ENCODE results near the gene SYNE1. TPM values are rescaled to one million over a fixed set of nuclear protein-coding genes. Genes with fewer than 3 reads are reported as not detected.
A peak's percentile ranks its signal among the peaks of the same experiment; 100 is the strongest.

SYNE1 gene
- total and polyA plus RNA-seq, 8 donors = 79.1 to 201 (median 104) TPM

DNA sequence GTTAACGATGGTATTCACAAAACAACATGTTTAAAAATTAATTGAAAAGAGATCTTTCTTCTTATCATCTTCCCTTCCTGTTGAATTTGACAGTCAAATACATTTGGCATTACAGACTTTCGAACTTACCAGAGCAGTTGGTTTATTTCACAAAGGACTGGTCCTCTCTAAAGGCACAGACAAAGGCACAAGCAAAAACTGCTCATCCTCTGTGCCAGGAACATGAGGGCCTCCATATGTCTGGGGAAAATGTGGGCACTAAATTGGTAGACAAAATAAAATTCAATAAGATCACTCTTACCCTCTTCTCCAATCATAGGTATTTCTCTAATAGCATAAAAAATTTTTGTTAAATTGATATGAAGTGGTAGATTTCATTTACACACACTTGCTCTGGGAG lies 40.4 kb downstream of the SYNE1 start:
- Histone ChIP-seq H3K36me3 (no peaks in the 10 kb centered on the region), H3K9me3 (no peaks in the 10 kb centered on the region), H3K4me3 (no peak overlapping the region), H3K4me1 (peaks cover 0 to 7% of the 10 kb centered on the region in 2 donors), H3K27me3 (no peaks in the 10 kb centered on the region), H3K27ac (no peak overlapping the region)
- no peak for ATAC-seq
- TF ChIP-seq, protein P1, sequence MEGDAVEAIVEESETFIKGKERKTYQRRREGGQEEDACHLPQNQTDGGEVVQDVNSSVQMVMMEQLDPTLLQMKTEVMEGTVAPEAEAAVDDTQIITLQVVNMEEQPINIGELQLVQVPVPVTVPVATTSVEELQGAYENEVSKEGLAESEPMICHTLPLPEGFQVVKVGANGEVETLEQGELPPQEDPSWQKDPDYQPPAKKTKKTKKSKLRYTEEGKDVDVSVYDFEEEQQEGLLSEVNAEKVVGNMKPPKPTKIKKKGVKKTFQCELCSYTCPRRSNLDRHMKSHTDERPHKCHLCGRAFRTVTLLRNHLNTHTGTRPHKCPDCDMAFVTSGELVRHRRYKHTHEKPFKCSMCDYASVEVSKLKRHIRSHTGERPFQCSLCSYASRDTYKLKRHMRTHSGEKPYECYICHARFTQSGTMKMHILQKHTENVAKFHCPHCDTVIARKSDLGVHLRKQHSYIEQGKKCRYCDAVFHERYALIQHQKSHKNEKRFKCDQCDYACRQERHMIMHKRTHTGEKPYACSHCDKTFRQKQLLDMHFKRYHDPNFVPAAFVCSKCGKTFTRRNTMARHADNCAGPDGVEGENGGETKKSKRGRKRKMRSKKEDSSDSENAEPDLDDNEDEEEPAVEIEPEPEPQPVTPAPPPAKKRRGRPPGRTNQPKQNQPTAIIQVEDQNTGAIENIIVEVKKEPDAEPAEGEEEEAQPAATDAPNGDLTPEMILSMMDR (IDR thresholded peaks at IDR 0.05) = no peak
- DNase-seq = no peak
- intact Hi-C loops (cut with DNase I) = no loop called here

DNA sequence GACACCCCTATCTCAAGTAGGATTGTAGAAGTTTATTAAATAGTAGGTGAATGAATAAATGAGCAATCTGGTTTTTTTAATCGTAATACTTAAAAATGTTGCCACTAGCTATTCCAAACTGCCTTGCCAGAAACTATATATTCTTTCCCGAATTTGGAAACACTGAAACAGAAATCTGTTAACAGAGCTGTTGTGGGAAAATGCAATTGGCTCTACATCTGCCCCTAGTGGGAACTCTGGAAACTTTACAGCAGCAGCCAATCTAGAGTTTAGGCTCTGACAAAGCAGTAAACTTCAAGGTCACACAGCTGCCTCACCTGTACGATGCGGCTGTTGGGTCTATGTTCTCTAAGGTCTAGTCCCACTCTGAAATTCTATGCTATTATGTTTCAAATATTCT lies 41.7 kb downstream of the SYNE1 start:
- peak; percentile 79 for ATAC-seq
- peaks cover 0 to 7% of the 10 kb centered on the region in 2 donors for H3K4me1 ChIP-seq
- H3K27me3 ChIP-seq = no peaks in the 10 kb centered on the region
- no peak overlapping the region for H3K4me3 ChIP-seq
- no peaks in the 10 kb centered on the region for H3K9me3 ChIP-seq
- H3K36me3 ChIP-seq = no peaks in the 10 kb centered on the region
- no peak overlapping the region for H3K27ac ChIP-seq
- intact Hi-C loops (cut with DNase I) = no loop called here
- no peak for DNase-seq
- TF ChIP-seq, protein P1 (IDR thresholded peaks at IDR 0.05) = peak; percentile 26 to 37

DNA sequence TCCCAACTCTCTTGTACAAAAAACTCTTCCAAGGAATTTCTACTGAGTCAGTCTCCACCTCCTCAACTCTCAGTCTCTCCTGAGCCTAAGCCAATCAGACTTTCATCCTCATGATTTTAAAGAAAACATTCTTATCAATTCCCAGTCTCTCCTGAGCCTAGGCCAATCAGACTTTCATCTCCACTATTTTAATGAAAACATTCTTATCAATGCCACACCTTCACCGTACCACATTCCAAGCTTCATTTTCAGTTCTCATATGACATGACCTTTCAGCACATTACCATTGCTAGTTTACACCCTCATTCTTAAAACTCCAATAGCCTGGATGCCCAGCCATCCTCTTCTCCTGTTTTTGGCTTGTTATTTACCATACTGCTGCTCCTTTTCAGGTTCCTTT lies 42.5 kb downstream of the SYNE1 start:
- H3K4me3 ChIP-seq = no peak overlapping the region
- H3K4me1 ChIP-seq = peaks cover 0 to 7% of the 10 kb centered on the region in 2 donors
- intact Hi-C loops (cut with DNase I) = no loop called here
- ATAC-seq (peak; percentile 78), DNase-seq (no peak)
- H3K27ac ChIP-seq = no peak overlapping the region
- H3K27me3 ChIP-seq = no peaks in the 10 kb centered on the region
- H3K36me3 ChIP-seq = no peaks in the 10 kb centered on the region
- H3K9me3 ChIP-seq = no peaks in the 10 kb centered on the region
- TF ChIP-seq, protein P1 (IDR thresholded peaks at IDR 0.05) = no peak

DNA sequence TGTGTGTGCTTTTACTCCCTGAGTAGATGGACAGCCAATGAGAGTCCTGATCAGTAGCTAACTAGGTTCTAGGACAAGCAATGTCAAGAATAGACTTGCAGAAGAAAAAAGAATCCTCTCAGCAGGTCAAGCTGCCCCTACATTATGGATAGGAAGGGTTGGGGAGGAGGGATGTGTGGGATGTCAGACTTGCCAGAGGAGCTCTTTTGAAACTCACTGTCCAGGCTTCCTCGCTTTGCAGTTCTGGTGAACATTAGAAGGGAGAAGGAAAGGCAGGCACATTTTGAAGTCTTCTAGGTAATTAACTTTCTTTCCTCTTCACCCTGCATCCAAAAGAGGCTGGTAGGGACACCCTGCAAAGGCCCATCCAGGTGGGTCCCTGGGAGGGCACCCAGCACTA lies 48.7 kb downstream of the SYNE1 start:
- Histone ChIP-seq H3K4me3 (no peak overlapping the region), H3K36me3 (no peaks in the 10 kb centered on the region), H3K27me3 (no peaks in the 10 kb centered on the region), H3K4me1 (peaks cover 0 to 15% of the 10 kb centered on the region in 2 donors), H3K27ac (peak overlapping the region in 1 of 2 donors; percentile 67), H3K9me3 (no peaks in the 10 kb centered on the region)
- intact Hi-C loops (cut with DNase I) = no loop called here
- no peak for DNase-seq
- TF ChIP-seq, protein P1 (IDR thresholded peaks at IDR 0.05) = no peak
- no peak for ATAC-seq

DNA sequence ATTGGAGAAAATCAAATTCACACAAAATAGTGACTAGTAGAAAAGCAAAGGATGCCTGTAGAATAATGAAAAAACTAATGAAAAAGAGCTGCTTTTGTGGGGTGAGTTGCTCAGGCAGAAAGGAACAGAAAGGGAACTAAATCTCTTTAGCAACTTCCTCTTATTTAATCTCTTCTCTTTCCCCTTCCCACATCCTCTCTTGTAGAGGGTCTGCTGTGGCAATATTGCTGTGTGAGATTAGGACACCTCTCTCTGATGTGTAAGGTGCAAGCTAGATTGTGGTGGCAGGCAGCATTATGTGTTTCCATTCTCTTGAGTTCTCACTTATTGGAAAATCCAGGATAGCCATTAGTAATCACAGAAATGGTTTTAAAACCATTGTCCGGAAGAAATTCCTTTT lies 49.7 kb downstream of the SYNE1 start:
- DNase-seq (no peak), ATAC-seq (no peak)
- Histone ChIP-seq H3K27me3 (no peaks in the 10 kb centered on the region), H3K27ac (peak overlapping the region in 1 of 2 donors; percentile 67), H3K9me3 (no peaks in the 10 kb centered on the region), H3K4me1 (peaks cover 0 to 15% of the 10 kb centered on the region in 2 donors), H3K4me3 (no peak overlapping the region), H3K36me3 (no peaks in the 10 kb centered on the region)
- TF ChIP-seq, protein P1 (IDR thresholded peaks at IDR 0.05) = no peak
- intact Hi-C loops (cut with DNase I) = no loop called here

Data from left lung (tissue), 10 donors.